OCI-LY1 (cell line): ENCODE measurements around the gene INKA2.

Experiments used
- H2AFZ ChIP-seq: fragments of 200-600 bp; sonication (generic), shearing (Covaris generic); 2 replicates; pipeline ENCODE4 v1.6.0; 2014; ENCODE audit warnings: antibody characterized with exemption, mild to moderate bottlenecking, low read length
- H3F3A ChIP-seq: fragments of 200-600 bp; sonication (generic), shearing (Covaris generic); 2 replicates; pipeline ENCODE4 v1.6.0; 2014; ENCODE audit warnings: mild to moderate bottlenecking, antibody characterized with exemption, low read length, moderate library complexity; ENCODE audit not compliant: insufficient read depth
- H3K27ac ChIP-seq: fragments of 200-600 bp; sonication (generic); 2 replicates; pipeline ENCODE4 v1.5.1; 2014; ENCODE audit warnings: low read length, mixed run types, mild to moderate bottlenecking, low read depth; ENCODE audit not compliant: poor library complexity, severe bottlenecking
- H3K27me3 ChIP-seq: fragments of 200-600 bp; sonication (generic); 2 replicates; pipeline ENCODE4 v1.6.0; 2014; ENCODE audit warnings: antibody characterized with exemption, mild to moderate bottlenecking, low read length, moderate library complexity; ENCODE audit not compliant: insufficient read depth
- H3K36me3 ChIP-seq: fragments of 200-600 bp; sonication (generic); 2 replicates; pipeline ENCODE4 v1.6.1; 2014; ENCODE audit warnings: mild to moderate bottlenecking, antibody characterized with exemption, low read length, moderate library complexity, mixed read lengths; ENCODE audit not compliant: insufficient read depth
- H3K4me1 ChIP-seq: fragments of 200-600 bp; sonication (generic); 2 replicates; pipeline ENCODE4 v1.5.1; 2014; ENCODE audit warnings: mild to moderate bottlenecking, low read length, moderate library complexity; ENCODE audit not compliant: insufficient read depth, severe bottlenecking
- H3K4me2 ChIP-seq: fragments of 200-600 bp; sonication (generic), shearing (Covaris generic); 2 replicates; pipeline ENCODE4 v1.6.1; 2014; ENCODE audit warnings: low read length
- H3K4me3 ChIP-seq: fragments of 200-600 bp; sonication (generic); 2 replicates; pipeline ENCODE4 v1.5.1; 2014; ENCODE audit warnings: low read length, low read depth, mild to moderate bottlenecking, mixed read lengths; ENCODE audit not compliant: poor library complexity, severe bottlenecking
- H3K79me2 ChIP-seq: fragments of 200-600 bp; shearing (Covaris generic); 2 replicates; pipeline ENCODE4 v1.6.1; 2016; ENCODE audit warnings: mixed run types, low read length, mixed read lengths; ENCODE audit not compliant: insufficient read depth
- H3K9ac ChIP-seq: fragments of 200-600 bp; sonication (generic), shearing (Covaris generic); 2 replicates; pipeline ENCODE4 v1.6.1; 2014; ENCODE audit warnings: mild to moderate bottlenecking, low read length, mixed read lengths
- H3K9me2 ChIP-seq: fragments of 200-600 bp; sonication (generic), shearing (Covaris generic); 2 replicates; pipeline ENCODE4 v1.6.1; 2014; ENCODE audit warnings: low read depth, mild to moderate bottlenecking, low read length, mixed read lengths
- H3K9me3 ChIP-seq: fragments of 200-600 bp; shearing (Covaris generic); 2 replicates; pipeline ENCODE4 v1.6.1; 2014; ENCODE audit warnings: low read length, mixed read lengths
- H4K20me1 ChIP-seq: fragments of 200-600 bp; sonication (generic), shearing (Covaris generic); 2 replicates; pipeline ENCODE4 v1.6.0; 2016; ENCODE audit warnings: mild to moderate bottlenecking, low read length; ENCODE audit not compliant: insufficient read depth
- EZH2 ChIP-seq: fragments of 200-600 bp; sonication (generic), shearing (Covaris generic); IDR thresholded peaks from 2 replicates; pipeline ENCODE4 v1.8.0; 2017; ENCODE audit warnings: borderline replicate concordance, mixed run types, mild to moderate bottlenecking, antibody characterized with exemption, low read length, moderate library complexity, mixed read lengths
- TF ChIP-seq, protein P1 (sequence below): fragments of 200-600 bp; sonication (generic), shearing (Covaris generic); IDR thresholded peaks from 2 replicates; pipeline ENCODE4 v1.5.1; 2017; ENCODE audit warnings: mild to moderate bottlenecking, antibody characterized with exemption, low read length, moderate library complexity, mixed read lengths

The INKA2 gene

DNA sequence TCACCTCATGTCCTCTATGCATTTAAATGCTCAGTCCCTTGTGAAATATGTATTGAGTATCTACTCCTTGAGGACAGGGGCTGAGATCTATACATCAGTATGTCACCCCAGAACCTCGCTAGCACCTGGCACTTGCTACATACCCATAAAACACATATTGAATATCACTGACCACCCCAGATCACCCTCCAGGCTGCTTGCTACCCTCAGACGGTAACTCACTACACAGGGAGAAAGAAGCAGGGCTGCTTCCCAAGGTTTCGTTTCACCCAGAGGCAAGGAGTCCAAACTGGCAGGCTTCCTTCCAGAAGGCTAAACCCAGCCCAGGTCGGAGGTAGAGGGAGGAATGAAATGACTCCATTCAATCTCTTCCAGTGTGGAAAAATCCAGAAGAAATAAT lies 8.5 kb downstream of the INKA2 start:
- Histone ChIP-seq H3K9ac (no peak overlapping the region), H3K9me3 (no peaks in the 10 kb centered on the region), H3K36me3 (no peaks in the 10 kb centered on the region), H3K79me2 (no peaks in the 10 kb centered on the region), H3K9me2 (no peaks in the 10 kb centered on the region), H3K4me2 (no peak overlapping the region), H3K27me3 (no peaks in the 10 kb centered on the region), H3K27ac (no peak overlapping the region), H2AFZ (no peak overlapping the region), H4K20me1 (no peaks in the 10 kb centered on the region), H3K4me3 (no peak overlapping the region), H3F3A (no peaks in the 10 kb centered on the region), H3K4me1 (no peaks in the 10 kb centered on the region)
- no peak for TF ChIP-seq EZH2
- TF ChIP-seq, protein P1, sequence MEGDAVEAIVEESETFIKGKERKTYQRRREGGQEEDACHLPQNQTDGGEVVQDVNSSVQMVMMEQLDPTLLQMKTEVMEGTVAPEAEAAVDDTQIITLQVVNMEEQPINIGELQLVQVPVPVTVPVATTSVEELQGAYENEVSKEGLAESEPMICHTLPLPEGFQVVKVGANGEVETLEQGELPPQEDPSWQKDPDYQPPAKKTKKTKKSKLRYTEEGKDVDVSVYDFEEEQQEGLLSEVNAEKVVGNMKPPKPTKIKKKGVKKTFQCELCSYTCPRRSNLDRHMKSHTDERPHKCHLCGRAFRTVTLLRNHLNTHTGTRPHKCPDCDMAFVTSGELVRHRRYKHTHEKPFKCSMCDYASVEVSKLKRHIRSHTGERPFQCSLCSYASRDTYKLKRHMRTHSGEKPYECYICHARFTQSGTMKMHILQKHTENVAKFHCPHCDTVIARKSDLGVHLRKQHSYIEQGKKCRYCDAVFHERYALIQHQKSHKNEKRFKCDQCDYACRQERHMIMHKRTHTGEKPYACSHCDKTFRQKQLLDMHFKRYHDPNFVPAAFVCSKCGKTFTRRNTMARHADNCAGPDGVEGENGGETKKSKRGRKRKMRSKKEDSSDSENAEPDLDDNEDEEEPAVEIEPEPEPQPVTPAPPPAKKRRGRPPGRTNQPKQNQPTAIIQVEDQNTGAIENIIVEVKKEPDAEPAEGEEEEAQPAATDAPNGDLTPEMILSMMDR: no peak

DNA sequence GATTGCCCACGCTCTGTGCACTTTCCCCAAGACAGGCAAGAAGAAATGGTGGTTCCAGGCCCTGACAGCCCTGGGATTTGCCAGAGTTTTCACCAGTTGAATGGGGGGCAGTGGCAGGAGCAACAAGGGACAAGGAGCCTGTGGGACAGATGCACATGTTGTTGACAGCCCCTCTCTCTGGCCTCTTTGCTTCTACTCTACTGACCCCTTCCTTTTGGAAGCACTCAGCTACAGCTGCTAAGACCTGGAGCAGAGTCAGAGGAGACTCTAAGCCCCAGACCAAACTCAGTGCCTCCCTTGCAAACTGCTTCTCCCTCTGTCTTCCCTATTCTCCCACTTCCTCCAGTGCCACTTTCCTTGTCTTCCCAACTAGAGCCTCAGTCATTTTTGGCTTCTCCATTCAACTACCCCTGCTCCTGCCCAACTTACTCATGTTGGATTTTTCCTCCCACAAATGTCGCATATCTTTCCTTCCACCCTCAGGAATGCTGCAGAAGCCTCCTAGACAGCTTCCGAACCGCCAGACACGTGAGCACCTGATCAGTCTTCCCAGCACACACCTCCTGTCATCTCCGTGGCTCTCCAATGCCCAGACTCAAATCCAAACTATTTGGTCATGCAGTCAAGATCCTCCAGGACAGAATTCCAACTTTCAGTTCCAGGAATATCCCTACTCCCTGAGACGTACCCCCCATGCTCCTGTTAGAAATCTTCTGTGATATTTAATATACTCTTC lies 9.1 kb downstream of the INKA2 start:
- Histone ChIP-seq H2AFZ (no peak overlapping the region), H3F3A (no peaks in the 10 kb centered on the region), H3K9me3 (no peaks in the 10 kb centered on the region), H3K4me2 (no peak overlapping the region), H3K4me3 (no peak overlapping the region), H3K27ac (no peak overlapping the region), H4K20me1 (no peaks in the 10 kb centered on the region), H3K36me3 (no peaks in the 10 kb centered on the region), H3K9ac (no peak overlapping the region), H3K4me1 (no peaks in the 10 kb centered on the region), H3K9me2 (no peaks in the 10 kb centered on the region), H3K27me3 (no peaks in the 10 kb centered on the region), H3K79me2 (no peaks in the 10 kb centered on the region)
- TF ChIP-seq, protein P1: no peak
- TF ChIP-seq EZH2: no peak

DNA sequence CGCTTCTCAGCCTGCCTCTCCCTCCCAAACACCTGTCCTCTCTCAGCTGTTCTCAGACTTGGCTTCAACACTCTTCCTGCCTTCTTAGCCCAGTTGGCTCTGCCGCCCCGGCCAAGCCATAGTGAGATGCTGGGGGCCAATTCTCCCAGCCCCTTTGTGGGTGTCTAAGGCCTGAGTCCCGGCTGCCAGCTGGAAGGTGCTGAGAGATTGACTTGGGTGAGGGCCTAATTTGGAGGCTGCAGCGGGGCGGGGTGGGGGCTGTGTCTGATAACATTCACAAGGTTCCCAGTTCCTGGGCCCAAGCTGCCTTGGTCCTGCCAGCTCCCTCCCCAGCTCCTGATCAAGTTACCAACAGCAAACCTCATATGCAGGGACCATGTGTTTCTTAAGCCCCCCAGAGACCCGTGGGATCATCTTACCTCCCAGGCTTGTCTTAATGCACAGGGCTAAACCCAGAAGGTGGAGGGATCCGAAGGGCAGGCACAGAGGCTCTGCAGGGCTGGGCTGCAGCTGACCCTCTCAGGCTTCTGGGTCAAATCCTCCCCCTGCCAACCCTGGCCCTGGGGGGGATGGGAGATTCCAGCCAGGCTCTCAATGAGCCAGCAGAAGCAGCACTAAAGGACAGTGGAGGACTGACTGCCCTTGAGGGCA lies 9.8 kb downstream of the INKA2 start:
- Histone ChIP-seq H3K4me2 (no peak overlapping the region), H3K4me3 (no peak overlapping the region), H4K20me1 (no peaks in the 10 kb centered on the region), H3K27ac (no peak overlapping the region), H3K4me1 (no peaks in the 10 kb centered on the region), H3F3A (no peaks in the 10 kb centered on the region), H3K9me3 (no peaks in the 10 kb centered on the region), H3K79me2 (no peaks in the 10 kb centered on the region), H3K9ac (no peak overlapping the region), H3K9me2 (no peaks in the 10 kb centered on the region), H3K36me3 (no peaks in the 10 kb centered on the region), H2AFZ (no peak overlapping the region), H3K27me3 (no peaks in the 10 kb centered on the region)
- no peak for TF ChIP-seq EZH2
- TF ChIP-seq, protein P1: no peak
